Amniotic stem cell (primary cell): Measurements from ENCODE around the gene OCLN.
A peak's percentile ranks its signal among the peaks of the same experiment; 100 is the strongest.
"Not testable (repeated sequence)": the region's sequence is repeated elsewhere in the genome, so short reads cannot be mapped to it uniquely, and the experiment has no call there.

Source experiments
- DNase-seq: peaks from one replicate; lab custom pipeline; 2025; lab: John Stamatoyannopoulos, UW

Gene OCLN

DNA sequence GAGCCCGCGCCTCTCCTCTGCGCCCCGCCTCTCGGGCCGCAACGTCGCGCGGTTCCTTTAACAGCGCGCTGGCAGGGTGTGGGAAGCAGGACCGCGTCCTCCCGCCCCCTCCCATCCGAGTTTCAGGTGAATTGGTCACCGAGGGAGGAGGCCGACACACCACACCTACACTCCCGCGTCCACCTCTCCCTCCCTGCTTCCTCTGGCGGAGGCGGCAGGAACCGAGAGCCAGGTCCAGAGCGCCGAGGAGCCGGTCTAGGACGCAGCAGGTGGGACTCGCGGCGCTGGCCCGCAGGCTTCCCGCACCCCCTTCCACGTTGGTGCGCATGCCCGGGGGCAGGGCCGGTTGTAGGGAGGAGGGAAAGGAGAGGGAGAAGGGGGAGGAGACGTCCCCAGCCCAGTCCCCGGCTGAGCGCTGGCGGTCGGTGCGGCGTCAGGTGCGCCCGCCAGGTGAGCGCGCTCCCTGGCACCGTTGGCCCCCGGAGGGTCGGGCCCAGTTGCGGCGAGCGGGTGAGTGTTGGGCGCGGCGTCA is at the start of gene OCLN:
Gene OCLN, plus strand, starts transcription at position 400 of the 532 bp plus-strand sequence. CDS start 11,455 bp downstream, outside the sequence.
- DNase-seq, result no peak

DNA sequence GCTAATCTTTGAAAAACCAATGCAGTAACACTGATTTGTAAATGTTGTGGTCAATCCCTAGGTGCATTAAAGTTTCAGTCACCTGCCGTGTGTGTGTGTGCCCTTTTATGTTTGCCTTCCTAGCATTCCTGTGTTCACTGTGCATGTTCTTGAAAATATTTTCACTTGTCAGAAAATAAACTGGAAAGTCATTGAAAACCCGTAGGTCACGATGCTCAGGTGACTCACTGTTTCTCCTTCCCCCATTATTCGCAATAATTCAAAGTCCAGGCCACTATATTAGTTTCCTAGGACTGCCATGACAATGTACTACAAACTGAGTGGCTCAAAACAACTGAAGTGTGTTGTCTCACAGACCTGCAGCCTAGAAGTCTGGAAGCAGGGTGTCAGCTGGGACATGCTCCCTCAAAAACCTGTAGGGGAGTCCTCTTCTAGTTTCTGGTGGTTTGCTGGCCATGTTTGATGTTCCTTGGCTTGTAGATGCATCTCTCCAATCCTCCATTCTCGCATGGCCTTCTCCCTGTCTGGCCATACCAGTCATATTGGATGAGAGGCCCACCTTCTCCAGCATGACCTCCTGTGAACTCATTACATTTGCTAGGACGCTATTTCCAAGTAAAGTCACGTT is 48.3 kb upstream of the OCLN start:
- no peak for DNase-seq

DNA sequence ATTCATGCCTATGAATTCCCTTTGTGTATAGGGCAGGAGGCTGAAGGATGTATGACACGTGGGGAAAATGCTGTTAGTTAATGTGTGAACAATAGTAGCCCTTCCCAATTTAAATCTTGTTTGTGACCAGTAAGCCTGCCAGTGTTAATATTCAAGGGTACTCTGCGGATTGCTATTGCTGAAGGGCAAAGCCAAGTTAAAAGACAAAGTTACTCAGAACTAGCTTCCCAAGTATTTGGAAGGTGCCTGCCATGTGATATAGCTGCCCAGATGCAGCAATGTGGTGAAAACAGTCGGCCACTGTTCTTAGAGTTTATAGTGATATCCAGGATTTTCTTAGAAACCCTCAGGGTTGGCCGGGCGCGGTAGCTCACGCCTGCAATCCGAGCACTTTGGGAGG is 43.1 kb upstream of the OCLN start:
- DNase-seq, result no peak

DNA sequence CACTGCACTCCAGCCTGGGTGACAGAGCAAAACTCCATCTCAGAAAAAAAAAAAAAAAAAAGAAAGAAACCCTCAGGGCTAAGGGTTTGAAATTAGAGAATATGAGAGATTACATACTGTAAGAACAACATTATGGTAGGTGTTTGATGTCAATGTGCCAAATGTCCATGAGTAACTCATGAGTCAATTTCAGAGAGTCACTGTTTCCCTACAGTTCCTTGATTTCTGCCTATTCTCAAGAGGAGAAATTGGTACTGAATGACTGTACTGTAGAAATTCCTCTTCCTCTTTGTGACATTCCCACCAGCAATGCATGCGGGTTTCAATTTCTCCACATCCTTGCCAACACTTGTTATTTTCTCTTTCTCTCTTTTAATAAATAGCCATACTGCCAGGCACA is 42.5 kb upstream of the OCLN start:
- peak; percentile 64 for DNase-seq

DNA sequence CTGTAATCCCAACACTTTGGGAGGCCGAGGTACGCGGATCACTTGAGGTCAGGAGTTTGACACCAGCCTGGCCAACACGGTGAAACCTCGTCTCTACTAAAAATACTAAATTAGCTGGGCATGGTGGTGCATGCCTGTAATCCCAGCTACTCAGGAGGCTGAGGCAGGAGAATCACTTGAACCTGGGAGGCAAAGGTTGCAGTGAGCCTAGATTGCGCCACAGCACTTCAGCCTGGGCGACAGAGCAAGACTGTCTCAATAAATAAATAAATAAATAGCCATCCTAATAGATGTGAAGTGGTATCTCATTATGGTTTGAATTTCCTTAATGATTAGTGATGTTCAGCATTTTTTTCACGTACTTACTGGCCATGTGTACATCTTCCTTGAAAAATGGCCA is 42.1 kb upstream of the OCLN start:
- DNase-seq, result not testable (repeated sequence)

DNA sequence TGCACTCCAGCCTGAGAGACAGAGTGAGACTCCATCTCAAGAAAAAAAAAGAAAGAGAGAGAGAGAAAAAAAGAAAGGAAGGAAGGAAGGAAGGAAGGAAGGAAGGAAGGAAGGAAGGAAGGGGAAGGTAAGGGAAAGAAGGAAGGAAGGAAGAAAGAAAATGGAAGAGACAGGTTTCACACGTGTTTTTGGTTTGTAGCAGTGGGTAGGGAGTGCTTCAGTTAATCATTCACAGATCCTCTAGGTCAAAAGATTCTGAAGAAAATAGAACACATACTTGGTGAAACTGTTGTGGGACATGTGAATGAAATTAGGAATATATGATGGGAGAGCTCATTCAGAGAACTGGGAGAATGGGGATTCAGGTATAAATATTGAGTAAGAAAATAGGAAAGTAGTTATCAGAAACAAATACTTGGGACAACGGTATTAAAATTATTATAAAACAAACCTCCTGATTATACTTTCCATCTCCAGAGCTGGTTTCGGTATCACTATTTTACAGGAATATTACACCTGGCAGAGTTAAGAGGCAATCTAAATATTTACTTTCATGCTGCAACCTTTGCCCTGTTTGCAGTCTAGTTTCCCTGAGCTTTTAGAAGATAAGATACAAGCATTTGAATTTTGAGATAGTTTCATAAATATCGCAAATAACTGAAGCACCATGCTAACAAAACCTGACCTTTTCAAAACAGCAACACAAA is 40.5 kb upstream of the OCLN start:
- no peak for DNase-seq

DNA sequence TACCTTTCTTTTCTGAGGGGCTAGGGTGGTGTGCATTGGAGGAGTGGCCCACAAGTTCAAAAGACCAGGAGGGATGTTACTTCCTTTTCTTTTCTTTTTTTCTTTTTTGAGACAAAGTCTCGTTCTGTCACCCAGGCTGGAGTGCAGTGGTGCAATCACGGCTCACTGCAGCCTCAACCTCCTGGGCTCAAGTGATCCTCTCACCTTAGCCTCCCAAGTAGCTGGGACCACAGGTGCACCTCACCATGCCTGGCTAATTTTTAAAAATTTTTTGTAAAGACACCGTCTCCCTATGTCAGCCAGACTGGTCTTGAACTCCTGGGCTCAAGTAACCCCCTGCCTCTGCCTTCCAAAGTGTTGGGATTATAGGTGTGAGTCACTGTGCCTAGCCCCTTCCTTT is 39.1 kb upstream of the OCLN start:
- not testable (repeated sequence) for DNase-seq

DNA sequence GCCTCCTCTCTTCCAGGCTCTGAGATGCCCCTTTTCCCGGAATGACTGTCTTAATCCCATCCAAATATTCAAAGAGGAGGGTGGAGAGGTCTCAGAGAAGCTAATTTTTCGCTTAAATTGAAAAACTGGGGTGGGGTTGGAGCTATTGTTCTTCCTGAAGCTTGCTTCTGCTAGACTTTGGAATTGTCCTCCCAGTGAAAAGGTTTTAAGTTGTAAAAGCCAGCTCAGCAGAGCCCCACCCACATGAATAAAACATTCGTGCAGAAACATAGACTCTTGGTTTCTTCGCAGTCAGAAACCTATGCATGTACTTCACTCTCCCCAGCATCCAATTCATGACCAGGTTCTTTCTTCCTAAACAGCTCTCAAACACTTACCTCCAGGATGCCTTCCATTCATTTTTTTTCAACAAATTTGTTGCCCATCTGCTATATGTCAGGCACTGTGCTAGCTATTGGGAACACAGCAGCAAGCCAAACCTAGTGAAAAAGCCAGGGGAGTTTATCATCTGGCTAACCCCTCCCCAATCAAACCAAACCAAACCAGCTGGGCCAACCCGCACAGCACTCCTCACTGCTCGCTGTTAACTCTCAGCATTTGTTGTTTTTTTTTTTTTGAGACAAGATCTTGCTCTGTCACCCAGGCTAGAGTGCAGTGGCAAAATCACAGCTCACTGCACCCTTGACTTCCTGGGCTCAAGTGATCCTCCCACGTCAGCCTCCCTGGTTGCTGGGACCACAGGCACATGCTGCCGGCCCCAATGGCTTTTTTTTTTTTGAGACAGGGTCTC is 37.9 kb upstream of the OCLN start:
- no peak for DNase-seq

- not testable (repeated sequence) for DNase-seq
These were observed 37.1 kb upstream of the OCLN start for GRCh38 chr5:69455428-69455988.

DNA sequence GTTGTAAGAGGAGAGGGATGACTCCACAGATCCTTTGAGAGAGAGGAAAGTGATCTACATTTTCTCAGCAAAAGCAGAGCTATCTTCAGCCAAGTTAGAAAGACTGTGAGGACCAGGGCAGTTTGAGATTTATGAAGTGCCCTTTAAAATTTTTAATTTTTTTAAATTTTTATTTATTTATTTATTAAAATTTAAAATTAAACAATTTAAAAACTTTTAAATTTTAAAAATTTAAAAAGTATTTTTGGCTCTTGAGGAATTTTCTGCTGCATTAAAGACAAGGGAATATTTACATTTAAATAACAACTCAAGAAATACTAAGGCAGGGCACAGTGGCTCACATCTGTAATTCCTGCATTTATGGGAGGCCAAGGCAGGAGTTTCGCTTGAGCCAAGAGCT is 30.4 kb upstream of the OCLN start:
- no peak for DNase-seq

DNA sequence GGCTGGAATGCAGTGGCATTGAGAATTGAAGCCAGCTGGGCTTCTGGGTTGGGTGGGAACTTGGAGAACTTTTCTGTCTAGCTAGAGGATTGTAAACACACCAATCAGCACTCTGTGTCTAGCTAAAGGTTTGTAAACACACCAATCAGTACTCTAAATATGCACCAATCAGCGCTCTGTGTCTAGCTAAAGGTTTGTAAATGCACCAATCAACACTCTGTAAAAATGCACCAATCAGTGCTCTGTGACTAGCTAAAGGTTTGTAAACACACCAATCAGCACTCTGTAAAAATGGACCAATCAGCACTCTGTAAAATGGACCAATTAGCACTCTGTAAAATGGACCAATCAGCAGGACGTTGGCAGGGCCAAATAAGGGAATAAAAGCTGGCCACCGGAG is 26.2 kb upstream of the OCLN start:
- not testable (repeated sequence) for DNase-seq

DNA sequence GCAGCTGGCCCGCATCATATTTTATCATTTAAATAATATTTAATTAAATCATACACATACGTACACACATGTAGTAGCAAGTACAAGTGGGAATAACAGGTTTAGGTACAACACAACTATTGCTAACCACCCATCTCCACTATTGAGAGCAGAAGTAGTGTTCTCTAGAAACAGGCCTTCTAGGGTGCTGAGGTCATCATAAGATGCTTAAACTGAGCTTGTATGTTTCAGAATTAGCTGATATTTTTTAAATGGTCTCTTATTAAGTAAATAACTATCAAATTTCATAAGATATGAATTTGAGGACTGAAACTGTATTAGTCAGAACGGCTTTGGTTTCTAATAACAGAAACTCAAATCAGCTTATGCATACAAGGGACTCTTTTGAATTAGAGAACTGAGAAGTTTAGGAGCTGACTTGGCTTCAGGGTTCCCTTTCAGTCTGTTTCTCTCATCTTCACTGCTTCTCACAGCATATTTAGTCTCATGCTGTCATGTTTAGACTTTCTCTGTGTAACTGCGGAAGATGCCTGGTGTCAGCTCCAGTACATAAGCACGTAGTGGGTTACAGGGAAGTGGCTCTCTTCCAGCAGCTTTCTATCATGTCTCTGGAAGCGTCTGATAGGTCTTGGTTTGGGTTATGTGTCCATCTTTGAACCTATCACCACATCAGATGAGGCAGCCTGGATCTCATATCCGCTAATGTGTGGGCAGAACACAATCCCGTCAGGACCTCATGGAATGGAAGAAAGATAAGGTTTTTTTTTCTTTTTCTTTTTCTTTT is 25.0 kb upstream of the OCLN start:
- no peak for DNase-seq

- no peak for DNase-seq
These were observed 24.0 kb upstream of the OCLN start for GRCh38 chr5:69468631-69469030.

DNA sequence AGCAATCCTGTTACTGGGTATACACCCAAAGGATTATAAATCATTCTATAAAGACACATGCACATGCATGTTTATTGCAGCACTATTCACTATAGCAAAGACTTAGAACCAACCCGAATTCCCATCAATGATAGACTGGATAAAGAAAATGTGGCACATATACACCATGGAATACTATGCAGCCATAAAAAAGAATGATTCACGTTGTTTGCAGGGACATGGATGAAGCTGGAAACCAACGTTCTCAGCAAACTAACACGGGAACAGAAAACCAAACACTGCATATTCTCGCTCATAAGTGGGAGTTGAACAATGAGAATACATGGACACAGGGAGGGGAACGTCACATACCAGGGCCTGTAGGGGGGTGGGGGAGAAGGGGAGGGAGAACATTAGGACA is 21.1 kb upstream of the OCLN start:
- not testable (repeated sequence) for DNase-seq

- DNase-seq, result not testable (repeated sequence)
These were observed 20.0 kb upstream of the OCLN start for GRCh38 chr5:69472535-69473143.

- DNase-seq, result no peak
These were observed 15.4 kb upstream of the OCLN start for GRCh38 chr5:69477170-69477569.

- DNase-seq, result not testable (repeated sequence)
These were observed 14.3 kb upstream of the OCLN start for GRCh38 chr5:69478296-69478695.

DNA sequence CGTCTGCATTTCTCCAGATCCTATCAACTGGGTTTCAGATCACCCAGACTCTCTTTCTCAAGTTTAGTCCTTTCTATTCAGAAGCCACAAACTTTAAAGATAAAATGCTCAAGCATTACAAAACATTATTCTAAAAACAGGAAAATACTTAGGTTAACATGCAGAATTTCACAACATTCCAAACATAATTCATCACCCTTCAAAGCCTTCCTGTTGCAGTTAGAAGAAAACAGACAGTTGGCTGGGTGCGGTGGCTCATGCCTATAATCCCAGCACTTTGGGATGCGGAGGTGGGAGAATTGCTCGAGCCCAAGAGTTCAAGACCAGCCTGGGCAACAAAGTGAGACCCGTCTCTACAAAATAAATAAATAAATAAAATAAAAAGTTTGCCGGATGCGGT is 7.7 kb upstream of the OCLN start:
- no peak for DNase-seq

- DNase-seq, result no peak
These were observed 7.1 kb upstream of the OCLN start for GRCh38 chr5:69485471-69485870.

DNA sequence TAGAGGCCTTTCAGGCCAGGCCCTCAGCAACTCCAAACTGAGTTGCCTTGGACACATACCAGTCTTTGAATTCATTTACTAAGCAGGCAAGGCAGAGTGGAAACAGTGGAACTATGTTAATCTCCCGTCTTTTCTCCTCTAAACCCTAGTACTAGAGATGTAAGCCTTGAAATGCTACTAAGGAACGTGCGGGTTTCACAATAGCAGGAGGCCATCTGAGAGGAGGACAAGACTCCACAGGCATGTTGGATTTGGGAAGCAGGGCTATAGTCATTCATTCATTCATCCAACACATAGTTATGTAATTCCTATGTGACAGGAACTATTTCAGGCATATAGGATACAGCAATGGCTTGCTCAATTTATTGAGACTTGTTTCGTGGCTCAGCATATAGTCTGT is 3.3 kb upstream of the OCLN start:
- no peak for DNase-seq

DNA sequence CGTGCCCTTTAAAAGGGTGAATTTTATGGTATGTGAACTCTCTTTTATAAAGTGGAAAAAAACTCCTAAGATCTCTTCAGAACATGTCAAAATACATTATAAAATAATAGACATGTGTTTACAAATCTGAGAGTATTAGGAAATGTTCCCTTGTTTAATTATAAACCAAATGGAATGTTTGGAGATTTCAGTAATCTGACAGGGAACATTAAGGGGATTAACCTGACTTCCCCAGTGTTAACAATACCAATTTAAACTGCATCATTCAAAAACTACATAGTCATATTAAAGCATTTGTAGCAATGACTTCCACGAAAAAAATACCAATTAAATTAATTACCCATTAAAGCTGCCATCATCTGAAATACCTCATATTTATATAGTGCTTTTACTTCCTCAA is 1.6 kb upstream of the OCLN start:
- no peak for DNase-seq
